Dedifferentiated amniotic fluid mesenchymal stem cell (primary cell): ENCODE data around the gene TRIM66.
A peak's percentile ranks its signal among the peaks of the same experiment; 100 is the strongest.

ENCODE experiments used
- DNase-seq: peaks from one replicate; pipeline ENCODE4 v3.0.0-alpha.2; 2016; ENCODE audit errors: extremely low spot score

The TRIM66 gene

DNA sequence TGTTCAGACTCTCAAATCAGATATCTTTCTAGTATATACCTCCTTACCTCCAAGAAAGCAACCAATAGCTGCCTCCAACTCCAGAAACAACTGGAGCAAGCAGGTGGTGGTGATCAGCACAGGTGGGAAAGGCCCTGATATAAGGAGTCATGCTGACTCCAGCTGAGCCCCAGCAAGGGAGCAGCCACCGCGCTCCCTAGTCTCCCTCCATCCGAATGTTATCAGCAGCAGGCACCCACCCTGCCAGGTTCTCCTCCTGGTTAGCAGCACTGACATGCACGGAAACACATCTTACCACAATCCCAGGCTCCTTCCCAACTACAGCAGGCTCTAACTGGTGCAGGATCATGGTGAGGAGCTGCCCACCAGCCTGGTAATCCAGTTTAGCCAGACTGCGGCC is 69.9 kb downstream of the TRIM66 start:
- no peak for DNase-seq

DNA sequence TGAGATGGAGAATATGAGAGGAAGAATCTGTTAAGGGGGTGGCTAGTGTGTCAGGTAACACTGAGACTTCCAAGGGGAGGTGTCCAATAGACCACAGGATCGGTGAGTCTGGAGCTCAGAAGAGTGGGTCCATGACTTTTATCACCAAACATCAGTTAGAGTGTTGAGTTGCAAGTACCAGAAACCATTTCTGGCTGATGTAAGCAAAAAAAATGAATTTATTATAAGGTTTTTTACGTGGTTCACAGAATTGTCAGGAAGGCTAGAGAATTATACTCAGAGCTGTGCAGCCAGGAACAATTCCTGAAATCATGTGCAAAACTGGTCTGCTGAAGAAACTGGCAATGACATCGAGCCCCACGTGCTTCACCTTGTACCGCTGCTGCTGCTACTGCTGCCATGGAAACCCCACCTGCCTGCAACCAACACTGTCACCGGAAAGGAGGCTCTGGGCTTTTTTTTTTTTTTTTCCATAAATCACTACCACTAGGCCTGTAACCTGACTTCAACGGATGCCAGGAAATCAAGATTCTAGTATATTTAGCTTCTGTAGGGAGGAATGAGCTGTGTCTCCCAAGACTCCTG is 71.8 kb downstream of the TRIM66 start:
- no peak for DNase-seq

GRCh38 chr11:8608652-8609051 is 73.8 kb downstream of the TRIM66 start:
- no peak for DNase-seq

GRCh38 chr11:8605971-8606563 is 76.4 kb downstream of the TRIM66 start:
- DNase-seq = no peak

DNA sequence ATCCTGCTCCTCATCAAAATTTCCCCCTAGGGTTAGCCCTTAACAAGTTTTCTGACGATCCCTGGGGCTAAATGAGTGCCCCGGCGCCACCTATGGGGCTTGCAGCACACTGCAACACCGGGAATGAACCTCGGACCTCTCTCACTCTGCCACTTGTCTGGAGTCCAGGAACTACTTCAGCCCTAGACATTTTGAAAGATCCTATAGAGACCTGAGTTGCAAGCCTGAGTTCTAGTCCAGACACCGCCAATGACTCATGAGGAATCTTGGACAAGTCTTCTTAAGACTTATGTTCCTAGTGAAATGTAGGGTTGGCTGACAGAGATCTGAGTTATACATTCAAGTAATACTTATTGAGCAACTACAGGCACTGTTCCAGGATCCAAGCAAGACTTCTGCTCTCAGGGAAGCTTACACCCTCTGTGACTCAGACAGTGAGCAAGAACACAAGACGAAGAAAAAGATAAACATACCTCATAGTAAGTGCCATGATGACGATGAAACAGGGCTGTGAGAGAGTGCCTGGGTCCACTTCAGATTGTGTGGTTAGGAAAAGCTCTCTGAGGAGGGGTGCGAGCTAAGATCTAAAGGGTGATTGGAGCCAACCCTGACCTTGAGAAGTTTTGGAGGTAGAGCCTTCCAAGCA is 78.3 kb downstream of the TRIM66 start:
- DNase-seq = peak; percentile 99

DNA sequence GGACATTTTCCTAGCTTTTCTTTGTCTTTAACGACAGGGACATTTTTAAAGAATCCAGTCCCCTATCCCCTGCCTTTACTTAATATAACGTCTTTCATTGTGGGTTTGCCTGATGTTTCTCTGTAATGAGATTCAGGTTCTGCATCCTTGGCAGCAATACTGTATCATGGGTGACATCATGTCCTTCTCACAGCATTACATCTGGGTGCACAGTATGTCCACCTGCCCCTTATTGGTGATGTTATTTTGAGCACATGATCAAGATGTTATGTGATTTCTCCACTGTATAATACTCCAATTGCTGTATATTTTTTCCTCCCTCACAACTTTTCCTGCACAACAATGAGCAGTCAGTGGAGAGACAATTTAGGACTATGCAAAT is 78.8 kb downstream of the TRIM66 start:
- no peak for DNase-seq

DNA sequence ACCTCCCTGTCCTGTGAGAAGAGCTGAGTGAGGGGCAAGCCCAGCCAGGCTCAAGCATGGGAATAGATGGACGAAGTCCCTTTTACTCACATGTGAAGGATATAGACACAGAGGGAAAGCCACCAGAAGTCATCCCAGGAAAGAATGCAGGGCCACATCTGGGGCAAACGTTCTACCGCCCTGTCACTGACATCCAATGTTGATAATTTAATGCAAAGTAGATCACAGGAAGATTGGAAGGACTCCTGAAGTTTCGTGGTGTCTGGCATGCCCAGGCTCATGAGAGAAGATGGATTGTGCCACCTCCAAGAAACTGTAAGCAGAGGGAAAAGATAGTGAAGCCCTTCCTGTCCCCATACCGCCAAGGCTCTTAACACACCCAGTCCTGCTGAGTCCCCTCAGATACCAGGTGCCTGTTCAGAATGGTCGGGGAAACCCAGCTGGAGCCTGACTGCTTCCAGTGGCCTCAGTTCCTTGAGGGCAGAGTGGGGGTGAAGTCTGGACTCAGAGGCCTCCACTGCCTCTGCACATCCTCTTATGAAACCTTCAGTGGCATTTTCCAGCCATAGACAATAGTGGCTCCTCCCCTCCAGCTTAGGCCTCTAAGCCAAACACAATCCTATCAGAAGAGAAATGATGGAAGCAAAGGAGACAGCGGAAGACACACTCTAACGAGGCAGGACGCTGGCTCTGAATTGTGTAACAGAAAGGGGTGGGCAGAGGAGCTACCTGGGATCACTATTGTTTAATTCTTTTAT is 80.9 kb downstream of the TRIM66 start:
- DNase-seq = no peak

- DNase-seq = no peak
Observed at GRCh38 chr11:8598506-8598905, 84.0 kb downstream of the TRIM66 start.

- DNase-seq = no peak
Observed at GRCh38 chr11:8597182-8597581, 85.3 kb downstream of the TRIM66 start.

DNA sequence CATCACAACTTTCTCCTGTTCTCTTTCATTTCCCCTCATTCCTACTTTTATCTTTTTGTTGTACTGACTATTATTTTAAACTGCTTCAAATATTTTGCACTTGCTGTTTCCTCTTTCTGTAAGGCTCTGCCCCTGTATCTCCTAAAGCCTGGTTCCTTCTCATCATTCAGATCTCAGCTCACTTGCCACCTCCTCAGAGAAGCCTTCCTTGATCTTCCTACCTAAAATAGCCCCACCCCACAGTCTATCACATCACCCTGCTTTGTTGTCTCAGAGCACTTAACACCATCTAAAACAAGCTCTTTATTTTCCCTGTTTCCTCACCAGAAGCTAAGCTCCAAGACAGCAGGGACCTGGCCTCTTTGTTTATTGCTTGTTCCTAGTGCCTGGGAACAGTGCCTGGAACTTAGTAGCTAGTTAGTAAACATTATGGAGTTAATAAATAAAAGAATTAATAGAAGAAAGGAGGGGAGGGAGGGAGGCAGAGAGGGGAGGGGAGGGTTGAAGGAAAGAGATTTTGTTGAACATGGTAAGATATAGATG is 85.9 kb downstream of the TRIM66 start:
- DNase-seq = no peak

DNA sequence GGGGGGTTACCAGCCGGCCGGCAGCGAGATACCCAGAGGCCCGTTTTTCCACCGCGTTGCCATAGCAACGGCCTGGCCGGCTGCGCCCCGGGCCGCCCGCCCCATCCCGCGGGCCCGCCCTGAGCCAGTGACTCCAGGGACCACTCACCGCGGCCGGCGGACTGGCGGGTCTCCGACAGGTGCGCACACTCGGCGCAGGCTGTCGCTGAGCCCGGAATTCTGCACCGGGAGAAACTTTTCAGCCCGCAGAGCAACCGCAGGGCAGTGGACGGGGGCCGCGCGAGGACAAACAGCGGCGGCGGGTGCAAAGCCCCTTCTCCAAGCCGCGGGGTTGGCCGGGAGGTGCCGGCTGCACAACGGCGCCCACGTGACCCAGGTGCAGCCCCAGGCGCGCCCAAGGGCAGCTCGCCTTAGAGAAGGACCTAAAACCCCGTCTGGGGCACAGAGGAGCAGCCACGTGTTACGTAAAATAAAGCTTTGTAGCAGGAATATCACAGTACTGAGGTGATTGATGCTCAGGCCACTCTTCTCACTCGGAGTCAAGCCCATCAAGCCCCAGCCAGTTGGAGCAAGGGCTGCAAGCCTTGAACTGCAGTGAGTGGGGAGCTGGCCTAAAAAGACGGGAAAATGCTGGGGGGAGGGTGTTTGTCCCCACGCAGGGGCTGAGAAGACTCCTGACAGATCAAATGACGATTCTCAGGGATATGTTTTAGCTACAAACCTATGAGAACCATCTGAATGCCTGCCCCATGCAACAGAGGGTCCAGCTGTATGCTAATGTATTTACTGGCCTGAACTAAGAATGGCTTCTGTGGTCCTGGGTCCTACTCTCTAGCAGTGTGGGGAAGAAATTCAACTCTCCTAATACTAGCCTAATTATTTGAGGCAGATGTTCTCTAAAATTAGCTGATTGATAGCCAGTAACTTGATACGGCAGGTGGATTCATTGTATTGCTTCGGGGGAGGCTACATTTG is 88.2 kb downstream of the TRIM66 start, which contains the start of gene STK33:
TSS of gene STK33 (minus strand) at position 294 of the 975 bp plus-strand sequence. CDS start 119,323 bp downstream, outside the sequence.
- no peak for DNase-seq

- DNase-seq = no peak
Observed at GRCh38 chr11:8593455-8593854, 89.0 kb downstream of the TRIM66 start.

- no peak for DNase-seq
Observed at GRCh38 chr11:8587915-8588314, 94.5 kb downstream of the TRIM66 start.

DNA sequence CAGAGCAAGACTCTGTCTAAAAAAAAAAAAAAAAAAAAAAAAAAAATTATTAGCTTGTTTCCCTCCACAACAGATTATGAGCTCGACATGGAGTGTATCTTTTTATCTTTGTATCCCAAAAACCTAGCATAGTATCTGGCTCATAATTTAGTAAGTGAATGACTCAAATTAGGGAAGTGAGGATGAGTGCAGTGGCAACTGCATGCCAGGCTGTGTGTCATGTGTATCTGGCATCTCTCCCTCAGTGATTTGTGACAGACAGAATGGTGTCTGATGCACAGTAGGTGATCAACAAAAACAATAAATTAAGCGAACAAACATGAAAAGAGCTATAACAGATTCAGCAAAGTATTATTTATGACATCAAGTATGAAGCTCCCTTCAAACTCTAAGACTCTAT is 95.7 kb downstream of the TRIM66 start:
- no peak for DNase-seq

DNA sequence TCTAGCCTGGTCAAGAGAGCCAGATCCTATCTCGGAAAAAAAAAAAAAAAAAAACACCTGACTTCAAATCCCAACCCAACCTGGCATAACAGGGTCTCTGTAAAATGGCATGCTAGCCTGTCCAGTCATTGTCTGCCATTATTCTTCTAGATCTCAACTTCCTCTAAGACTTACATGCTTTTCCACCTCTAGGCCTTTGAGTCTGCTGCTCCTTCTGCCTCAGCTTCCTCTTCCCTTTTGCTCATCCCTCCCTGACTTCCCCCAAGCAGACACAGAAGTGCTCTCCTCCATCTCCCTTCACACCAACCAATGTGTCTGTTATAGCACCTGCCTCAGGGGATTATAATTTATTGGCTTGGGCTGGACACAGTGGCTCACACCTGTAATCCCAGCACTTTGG is 96.3 kb downstream of the TRIM66 start:
- no peak for DNase-seq

DNA sequence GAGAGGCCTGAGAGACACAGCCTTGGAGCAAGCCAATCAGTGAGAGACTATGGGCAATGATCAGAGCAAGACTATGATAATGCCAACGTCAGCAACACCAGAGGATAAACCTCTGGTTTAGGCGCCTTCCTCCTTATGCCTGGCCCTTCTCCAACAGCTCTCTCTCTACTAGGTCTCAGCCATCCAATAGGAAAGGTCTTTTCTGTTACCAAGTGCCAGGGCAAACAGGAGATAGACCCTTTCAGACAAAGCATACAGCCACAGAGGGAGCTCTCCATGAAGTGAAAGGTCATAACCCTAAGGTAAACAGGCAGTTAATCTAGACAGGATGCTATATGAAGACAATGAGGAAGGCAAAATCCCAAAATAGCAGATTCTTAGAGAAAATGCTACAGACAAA is 98.0 kb downstream of the TRIM66 start:
- no peak for DNase-seq

DNA sequence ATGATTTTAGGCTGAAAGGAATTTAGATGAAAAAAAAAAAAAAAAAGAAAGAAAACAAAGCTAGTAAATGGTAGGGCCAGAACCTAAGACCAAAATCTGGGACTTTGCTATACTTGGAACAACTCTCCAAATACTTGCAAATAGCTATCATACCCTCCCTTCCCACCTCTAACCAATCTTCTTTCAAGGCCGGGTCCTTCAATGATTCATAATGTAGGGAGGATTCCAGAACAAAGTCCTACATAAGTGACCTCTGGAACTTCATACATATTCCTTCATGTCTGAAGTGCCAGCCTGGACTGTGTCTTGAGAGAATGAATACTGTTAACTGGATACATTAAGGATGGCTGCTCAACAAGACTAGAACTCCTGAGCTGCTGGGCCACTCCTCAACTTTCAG is 98.4 kb downstream of the TRIM66 start:
- no peak for DNase-seq

GRCh38 chr11:8581300-8581699 is 101.2 kb downstream of the TRIM66 start:
- no peak for DNase-seq

DNA sequence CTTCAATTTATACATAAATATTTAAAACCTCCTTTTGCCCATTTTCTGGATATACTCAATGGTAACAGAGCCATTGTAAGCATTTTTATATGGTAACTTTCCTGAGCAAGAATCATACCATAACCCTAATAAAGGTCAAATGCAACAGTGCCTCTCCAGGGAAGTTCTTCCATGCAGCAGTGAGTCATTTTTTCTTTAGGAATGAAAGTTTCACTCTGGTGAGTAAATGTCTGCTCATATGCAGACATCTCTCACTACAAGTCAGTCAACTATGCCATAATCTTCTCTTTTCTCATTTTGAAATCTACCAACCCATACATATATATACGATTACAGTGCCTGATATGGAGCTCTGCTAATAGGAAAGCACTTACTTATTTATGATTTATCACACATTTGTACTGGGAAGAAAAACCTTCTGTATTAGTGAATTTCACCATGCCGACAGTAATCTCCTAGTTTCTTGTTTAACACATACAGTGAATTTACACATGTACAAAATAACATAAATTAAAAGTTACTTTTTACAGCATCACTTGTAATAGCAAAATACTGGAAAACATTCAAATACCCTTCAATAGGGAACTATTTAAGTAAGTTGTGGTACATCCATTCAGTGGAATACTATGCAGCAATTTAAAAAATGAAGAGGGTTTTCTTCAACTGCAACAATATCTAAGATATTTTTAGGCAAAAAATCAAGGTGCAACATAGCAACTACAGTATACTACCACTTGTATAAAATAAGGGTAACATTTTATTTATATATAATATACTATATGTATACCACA is 104.5 kb downstream of the TRIM66 start:
- no peak for DNase-seq

- DNase-seq = no peak
Observed at GRCh38 chr11:8574798-8575197, 107.7 kb downstream of the TRIM66 start.
